IMR-90 (cell line): ENCODE data around the gene TFDP2. TPM values are rescaled to one million over a fixed set of nuclear protein-coding genes. Genes with fewer than 3 reads are reported as not detected.

Source experiments
- ATAC-seq: fragments of 200-7000 bp; cut with Tn5 transposase; 2 replicates; pipeline ENCODE4 v1.9.1; 2020; ENCODE audit warnings: low read depth, mild to moderate bottlenecking, moderate library complexity
- BruUV-seq: library from RNA; stranded (reverse); fragments of 400-500 nt; replicated peaks from 2 replicates; lab custom pipeline; 2021; lab: Mats Ljungman, UMichigan
- CTCF ChIA-PET: fragments of 300-600 bp; formaldehyde crosslinking; extraction: SDS; loops from one replicate; lab custom pipeline; 2021; ENCODE audit warnings: antibody characterized with exemption; lab: Yijun Ruan, JAX
- POLR2A ChIA-PET: fragments of 300-600 bp; sonication (Branson Sonifier 250); formaldehyde crosslinking; loops from one replicate; lab custom pipeline; 2022; ENCODE audit warnings: antibody characterized with exemption; ENCODE audit not compliant: unreplicated experiment; lab: Charles Lee
- DNase-seq: peaks from one replicate; pipeline ENCODE4 v3.0.0; 2013
- H2AFZ ChIP-seq: replicated peaks from 2 replicates; pipeline ENCODE3; 2013; ENCODE audit warnings: low read length, mild to moderate bottlenecking; ENCODE audit not compliant: poor library complexity
- H2AK5ac ChIP-seq: 2 replicates; pipeline ENCODE4 v1.6.1; 2013; ENCODE audit warnings: low read depth, low read length, inconsistent platforms
- H2AK9ac ChIP-seq: replicated peaks from 2 replicates; pipeline ENCODE3; 2013; ENCODE audit warnings: mild to moderate bottlenecking, low read depth, low read length, moderate library complexity; ENCODE audit not compliant: poor library complexity
- H2BK120ac ChIP-seq: 2 replicates; pipeline ENCODE4 v1.6.1; 2013; ENCODE audit warnings: low read depth, low read length, inconsistent platforms
- H2BK15ac ChIP-seq: 3 replicates; pipeline ENCODE4 v1.6.1; 2013; ENCODE audit warnings: low read depth, low read length, inconsistent platforms
- H2BK20ac ChIP-seq: 2 replicates; pipeline ENCODE4 v1.6.1; 2013; ENCODE audit warnings: low read depth, mild to moderate bottlenecking, inconsistent platforms, low read length, moderate library complexity
- H2BK5ac ChIP-seq: 2 replicates; pipeline ENCODE4 v1.6.1; 2013; ENCODE audit warnings: mild to moderate bottlenecking, low read depth, low read length, inconsistent platforms; ENCODE audit not compliant: poor library complexity, severe bottlenecking
- H3K14ac ChIP-seq: replicated peaks from 2 replicates; pipeline ENCODE4 v1.6.1; 2013; ENCODE audit warnings: low read depth, low read length, inconsistent platforms
- H3K18ac ChIP-seq: 2 replicates; pipeline ENCODE4 v1.6.1; 2013; ENCODE audit warnings: low read depth, low read length, control low read depth
- H3K23ac ChIP-seq: 2 replicates; pipeline ENCODE4 v1.6.1; 2013; ENCODE audit warnings: low read depth, low read length, inconsistent platforms
- H3K27ac ChIP-seq: 2 replicates; pipeline ENCODE4 v1.5.1; 2013; ENCODE audit warnings: mild to moderate bottlenecking, control low read depth, low read length; ENCODE audit not compliant: insufficient read depth
- H3K27me3 ChIP-seq: 2 replicates; pipeline ENCODE4 v1.6.1; 2013; ENCODE audit warnings: low read length; ENCODE audit not compliant: control insufficient read depth, insufficient read depth
- H3K36me3 ChIP-seq: 2 replicates; pipeline ENCODE4 v1.6.1; 2013; ENCODE audit warnings: low read length, mixed read lengths; ENCODE audit not compliant: control insufficient read depth, insufficient read depth
- H3K4ac ChIP-seq: 2 replicates; pipeline ENCODE4 v1.6.1; 2013; ENCODE audit warnings: low read depth, low read length, inconsistent platforms
- H3K4me1 ChIP-seq: 2 replicates; pipeline ENCODE4 v1.6.1; 2013; ENCODE audit warnings: low read length, mixed read lengths; ENCODE audit not compliant: control insufficient read depth, insufficient read depth
- H3K4me2 ChIP-seq: 2 replicates; pipeline ENCODE4 v1.6.1; 2013; ENCODE audit warnings: low read depth, mild to moderate bottlenecking, control low read depth, low read length, moderate library complexity
- H3K4me3 ChIP-seq: 2 replicates; pipeline ENCODE4 v1.5.1; 2013; ENCODE audit warnings: low read depth, mild to moderate bottlenecking, control low read depth, low read length, moderate library complexity; ENCODE audit not compliant: insufficient read depth
- H3K56ac ChIP-seq: 2 replicates; pipeline ENCODE4 v1.6.1; 2013; ENCODE audit warnings: low read length, inconsistent platforms; ENCODE audit not compliant: insufficient read depth; ENCODE audit errors: extremely low read depth
- H3K79me1 ChIP-seq, 2 experiments: 2 replicates each; pipeline ENCODE4 v1.6.1; 2013; ENCODE audit warnings: low read length in 2 of 2, inconsistent platforms in 1 of 2, low read depth in 1 of 2
- H3K9ac ChIP-seq: 2 replicates; pipeline ENCODE4 v1.6.1; 2013; ENCODE audit warnings: low read depth, low read length, control low read depth
- H3K9me1 ChIP-seq: 2 replicates; pipeline ENCODE4 v1.6.1; 2013; ENCODE audit warnings: low read length, inconsistent platforms; ENCODE audit not compliant: insufficient read depth
- H3K9me3 ChIP-seq: 2 replicates; pipeline ENCODE4 v1.6.1; 2013; ENCODE audit warnings: low read length; ENCODE audit not compliant: control insufficient read depth, insufficient read depth
- H4K20me1 ChIP-seq: 2 replicates; pipeline ENCODE4 v1.6.1; 2013; ENCODE audit warnings: low read length, inconsistent platforms; ENCODE audit not compliant: insufficient read depth
- H4K5ac ChIP-seq: 2 replicates; pipeline ENCODE4 v1.6.1; 2013; ENCODE audit warnings: mild to moderate bottlenecking, low read depth, low read length, control low read depth
- H4K8ac ChIP-seq, 2 experiments: 2 replicates each; pipeline ENCODE4 v1.6.1; 2013; ENCODE audit warnings: low read depth in 2 of 2, low read length in 2 of 2, control low read depth in 1 of 2, inconsistent platforms in 1 of 2
- H4K91ac ChIP-seq: 2 replicates; pipeline ENCODE4 v1.6.1; 2013; ENCODE audit warnings: low read depth, low read length, inconsistent platforms; ENCODE audit not compliant: insufficient read depth
- MAFK ChIP-seq: IDR thresholded peaks from 2 replicates; pipeline ENCODE4 v1.6.1; 2012; ENCODE audit warnings: low read depth, low read length, improper control_type of control experiment
- MXI1 ChIP-seq: IDR thresholded peaks from 2 replicates; pipeline ENCODE4 v1.6.1; 2012; ENCODE audit warnings: low read depth, mild to moderate bottlenecking, low read length, moderate library complexity, borderline replicate concordance
- POLR2A ChIP-seq: IDR thresholded peaks from 2 replicates; pipeline ENCODE4 v1.6.1; 2012; ENCODE audit warnings: mild to moderate bottlenecking, low read depth, low read length
- SMC3 ChIP-seq: fragments of 150-350 bp; IDR thresholded peaks from 2 replicates; pipeline ENCODE4 v1.6.1; 2016; ENCODE audit warnings: low read depth, mild to moderate bottlenecking, antibody characterized with exemption, low read length, moderate library complexity
- WGBS, 2 experiments: methylation state at CpG; one replicate each; pipeline versions ENCODE4 v1.1.5 to v1.1.7; 2013; ENCODE audit warnings: missing lambda C conversion rate in 2 of 2; ENCODE audit not compliant: insufficient read length in 1 of 2; ENCODE audit errors: extremely low coverage in 2 of 2; 5-methylcytosine and 5-hydroxymethylcytosine counted together
- dilution Hi-C: fragments of 300-500 bp; cut with HindIII; formaldehyde crosslinking; loops from one replicate; pipeline ENCODE4 v1.14.3; 2018; ENCODE audit warnings: low sequenced_read_pairs; ENCODE audit not compliant: unreplicated experiment
- in situ Hi-C: fragments of 300-500 bp; cut with MboI; formaldehyde crosslinking; loops from 3 replicates; pipeline ENCODE4 v1.14.3; 2019; ENCODE audit warnings: low sequenced_read_pairs, inconsistent platforms, mixed read lengths
- intact Hi-C: fragments of 100-400 bp; cut with micrococcal nuclease; formaldehyde crosslinking; loops from 2 replicates; pipeline ENCODE4 v1.10.0; 2022
- polyA plus RNA-seq, 3 experiments: library from polyadenylated mRNA; depleted of rRNA; stranded (reverse); fragments of >200 nt; gene quantifications; 2 replicates each; pipeline ENCODE4 v1.2.3, GENCODE V29; 2012; ENCODE audit warnings: low replicate concordance in 1 of 3
- total RNA-seq: library from RNA; depleted of rRNA; stranded (reverse); fragments of >200 nt; gene quantifications from 2 replicates; pipeline ENCODE4 v1.2.3, GENCODE V29; 2012
- TF ChIP-seq, protein P1 (sequence below): fragments of 150-350 bp; IDR thresholded peaks from 2 replicates; pipeline ENCODE4 v1.6.1; 2016; ENCODE audit warnings: low read depth, mild to moderate bottlenecking, low read length, moderate library complexity, borderline replicate concordance

TFDP2 gene
- total and polyA plus RNA-seq, 2 of the 4 experiments (the other 2 are of a cell fraction): 10.7 to 23.7 TPM

DNA sequence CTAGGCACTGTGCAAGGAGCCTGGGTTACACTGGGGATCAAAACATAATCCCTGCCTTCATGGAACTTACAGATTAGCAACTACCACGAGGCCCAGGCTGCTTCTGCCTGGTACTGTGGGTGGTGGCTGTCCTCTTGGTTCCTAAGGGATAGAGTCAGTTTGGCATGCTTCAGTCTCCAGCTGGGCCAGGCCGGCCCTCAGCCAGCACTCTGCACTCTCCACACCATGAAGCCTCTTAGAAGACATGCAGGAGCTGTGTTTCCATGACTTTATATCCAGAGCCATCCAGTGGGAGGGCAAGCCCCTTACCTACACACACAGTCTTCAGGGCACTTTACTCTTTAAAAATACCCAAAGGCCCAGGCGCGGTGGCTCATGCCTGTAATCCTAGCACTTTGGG, 218.5 kb downstream of the TFDP2 start:
- no peak for ATAC-seq
- Histone ChIP-seq H4K20me1 (no peaks in the 10 kb centered on the region), H2BK20ac (no peak overlapping the region), H3K27me3 (no peaks in the 10 kb centered on the region), H3K4ac (no peak overlapping the region), H3K4me2 (no peak overlapping the region), H3K4me3 (no peak overlapping the region), H2AK5ac (no peak overlapping the region), H3K36me3 (peaks cover 9% of the 10 kb centered on the region), H4K8ac (no peak overlapping the region), H2BK5ac (no peak overlapping the region), H3K9ac (no peak overlapping the region), H3K56ac (no peak overlapping the region), H3K23ac (no peak overlapping the region), H2AFZ (no peak overlapping the region), H3K79me1 (no peaks in the 10 kb centered on the region), H3K18ac (no peak overlapping the region), H2BK120ac (no peak overlapping the region), H3K9me1 (peaks cover 4% of the 10 kb centered on the region; the same call in 1 of the 2 replicates), H2BK15ac (no peak overlapping the region), H3K4me1 (no peaks in the 10 kb centered on the region), H3K27ac (no peak overlapping the region), H3K14ac (no peak overlapping the region), H2AK9ac (no peak overlapping the region), H4K5ac (no peak overlapping the region), H4K91ac (no peak overlapping the region), H3K9me3 (no peaks in the 10 kb centered on the region)
- intact Hi-C loops (no loop called here), in situ Hi-C loops (no loop called here), dilution Hi-C loops (no loop called here)
- TF ChIP-seq MAFK: no peak
- TF ChIP-seq, protein P1, sequence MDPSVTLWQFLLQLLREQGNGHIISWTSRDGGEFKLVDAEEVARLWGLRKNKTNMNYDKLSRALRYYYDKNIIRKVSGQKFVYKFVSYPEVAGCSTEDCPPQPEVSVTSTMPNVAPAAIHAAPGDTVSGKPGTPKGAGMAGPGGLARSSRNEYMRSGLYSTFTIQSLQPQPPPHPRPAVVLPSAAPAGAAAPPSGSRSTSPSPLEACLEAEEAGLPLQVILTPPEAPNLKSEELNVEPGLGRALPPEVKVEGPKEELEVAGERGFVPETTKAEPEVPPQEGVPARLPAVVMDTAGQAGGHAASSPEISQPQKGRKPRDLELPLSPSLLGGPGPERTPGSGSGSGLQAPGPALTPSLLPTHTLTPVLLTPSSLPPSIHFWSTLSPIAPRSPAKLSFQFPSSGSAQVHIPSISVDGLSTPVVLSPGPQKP: no peak
- no peak for TF ChIP-seq MXI1
- 0 out of 2 replicates have a peak, but pooled peaks have one; percentile 29 for TF ChIP-seq POLR2A
- no peak for TF ChIP-seq SMC3
- ChIA-PET CTCF (interaction anchor here (0.6 kb wide), 1 partner anchor 17 kb away, joined by 4 read pairs; no protein-coding TSS in a partner anchor), POLR2A (no interaction called here)
- WGBS, 2 experiments: 100% methylated on average over 1 of the region's 4 CpGs; no CpG with 5 or more reads in 1 of the 2 experiments
- no TSS peak for BruUV-seq
- no peak for DNase-seq
